OCI-LY7 (cell line): ENCODE data around the gene CDK15.

ENCODE experiments used
- EZH2phosphoT487 ChIP-seq: fragments of 200-600 bp; sonication (generic); IDR thresholded peaks from 2 replicates; pipeline ENCODE4 v1.6.1; 2018; ENCODE audit warnings: low read depth, borderline replicate concordance, mild to moderate bottlenecking, mixed run types, antibody characterized with exemption, low read length, moderate library complexity, mixed read lengths
- TF ChIP-seq, protein P1 (sequence below): fragments of 200-600 bp; sonication (generic); conservative IDR thresholded peaks from 2 replicates; pipeline ENCODE4 v1.5.1; 2014; ENCODE audit warnings: mild to moderate bottlenecking, antibody characterized with exemption, low read length, moderate library complexity, mixed read lengths

- TF ChIP-seq, protein P1, sequence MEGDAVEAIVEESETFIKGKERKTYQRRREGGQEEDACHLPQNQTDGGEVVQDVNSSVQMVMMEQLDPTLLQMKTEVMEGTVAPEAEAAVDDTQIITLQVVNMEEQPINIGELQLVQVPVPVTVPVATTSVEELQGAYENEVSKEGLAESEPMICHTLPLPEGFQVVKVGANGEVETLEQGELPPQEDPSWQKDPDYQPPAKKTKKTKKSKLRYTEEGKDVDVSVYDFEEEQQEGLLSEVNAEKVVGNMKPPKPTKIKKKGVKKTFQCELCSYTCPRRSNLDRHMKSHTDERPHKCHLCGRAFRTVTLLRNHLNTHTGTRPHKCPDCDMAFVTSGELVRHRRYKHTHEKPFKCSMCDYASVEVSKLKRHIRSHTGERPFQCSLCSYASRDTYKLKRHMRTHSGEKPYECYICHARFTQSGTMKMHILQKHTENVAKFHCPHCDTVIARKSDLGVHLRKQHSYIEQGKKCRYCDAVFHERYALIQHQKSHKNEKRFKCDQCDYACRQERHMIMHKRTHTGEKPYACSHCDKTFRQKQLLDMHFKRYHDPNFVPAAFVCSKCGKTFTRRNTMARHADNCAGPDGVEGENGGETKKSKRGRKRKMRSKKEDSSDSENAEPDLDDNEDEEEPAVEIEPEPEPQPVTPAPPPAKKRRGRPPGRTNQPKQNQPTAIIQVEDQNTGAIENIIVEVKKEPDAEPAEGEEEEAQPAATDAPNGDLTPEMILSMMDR, result no peak
- no peak for TF ChIP-seq EZH2phosphoT487
These were observed 49.0 kb downstream of the CDK15 start for GRCh38 chr2:201855356-201855755.
